H1 (cell line): ENCODE data around the gene IQGAP3. TPM values are rescaled to one million over a fixed set of nuclear protein-coding genes. Genes with fewer than 3 reads are reported as not detected.

Experiments used
- BACH1 ChIP-seq: IDR thresholded peaks from 2 replicates; pipeline ENCODE4 v1.6.1; 2012; ENCODE audit warnings: low read length, improper control_type of control experiment
- CHD7 ChIP-seq: fragments of 300-600 bp; sonication (generic); IDR thresholded peaks from 2 replicates; pipeline ENCODE4 v1.7.1; 2012; ENCODE audit warnings: low read length, moderate library complexity, mild to moderate bottlenecking, inconsistent platforms; ENCODE audit not compliant: insufficient replicate concordance
- EP300 ChIP-seq, 2 experiments: IDR thresholded peaks; 1 replicate in 1 of 2; 2 replicates in 1 of 2; pipeline ENCODE4 v1.6.1; 2011 to 2012; ENCODE audit warnings: low read depth in 2 of 2, low read length in 2 of 2, mild to moderate bottlenecking in 2 of 2, borderline replicate concordance in 1 of 2, inconsistent platforms in 1 of 2, moderate library complexity in 1 of 2
- HDAC6 ChIP-seq: IDR thresholded peaks from one replicate; pipeline ENCODE4 v1.7.1; 2012; ENCODE audit warnings: low read depth, mild to moderate bottlenecking, inconsistent platforms, low read length, moderate library complexity
- KDM4A ChIP-seq: IDR thresholded peaks from one replicate; pipeline ENCODE4 v1.7.1; 2012; ENCODE audit warnings: low read depth, mild to moderate bottlenecking, moderate library complexity, low read length, inconsistent platforms; ENCODE audit not compliant: severe bottlenecking
- MAFK ChIP-seq: IDR thresholded peaks from 2 replicates; pipeline ENCODE4 v1.6.1; 2012; ENCODE audit warnings: low read depth, mild to moderate bottlenecking, improper control_type of control experiment, low read length
- POLR2A ChIP-seq, 2 experiments: IDR thresholded peaks; 1 replicate in 1 of 2; 2 replicates in 1 of 2; pipeline ENCODE4 v1.6.1; 2011; ENCODE audit warnings: low read depth in 2 of 2, low read length in 2 of 2, mild to moderate bottlenecking in 2 of 2; ENCODE audit errors: control extremely low read depth in 1 of 2
- RBBP5 ChIP-seq: IDR thresholded peaks from 2 replicates; pipeline ENCODE4 v1.7.1; 2012; ENCODE audit warnings: low read depth, mild to moderate bottlenecking, inconsistent platforms, low read length, moderate library complexity, borderline replicate concordance
- TEAD4 ChIP-seq: IDR thresholded peaks from 2 replicates; pipeline ENCODE4 v1.6.1; 2012; ENCODE audit warnings: low read depth, low read length, inconsistent platforms, mixed read lengths
- YY1 ChIP-seq: IDR thresholded peaks from 2 replicates; pipeline ENCODE4 v1.6.1; 2011; ENCODE audit warnings: low read depth, mild to moderate bottlenecking, low read length
- polyA plus RNA-seq, 7 experiments: library from polyadenylated mRNA; depleted of rRNA in 3 of 7; stranded (reverse) in 5 of 7; unstranded in 2 of 7; fragments of >200 nt in 5 of 7; fragments of 200-250 nt in 2 of 7; gene quantifications; 1 replicate in 5 of 7; 2 replicates in 1 of 7; 4 replicates in 1 of 7; pipeline versions ENCODE4 v1.2.1 to v1.2.3, GENCODE V29; 2011 to 2013; ENCODE audit warnings: missing spikeins in 2 of 7, mixed read lengths in 2 of 7
- total RNA-seq: library from RNA; stranded (reverse); fragmentation: NEBNext Ultra II Directional; extraction: Animal tissue kit (Norgen Biotek cat#: 25700); gene quantifications from 2 replicates; pipeline ENCODE4 v1.2.1, GENCODE V29; 2021

Gene IQGAP3
- total and polyA plus RNA-seq, 2 of the 8 experiments (the other 6 are each of a cell fraction or from before 2014, with no cell fraction given) = 14.6 to 22.3 TPM

DNA sequence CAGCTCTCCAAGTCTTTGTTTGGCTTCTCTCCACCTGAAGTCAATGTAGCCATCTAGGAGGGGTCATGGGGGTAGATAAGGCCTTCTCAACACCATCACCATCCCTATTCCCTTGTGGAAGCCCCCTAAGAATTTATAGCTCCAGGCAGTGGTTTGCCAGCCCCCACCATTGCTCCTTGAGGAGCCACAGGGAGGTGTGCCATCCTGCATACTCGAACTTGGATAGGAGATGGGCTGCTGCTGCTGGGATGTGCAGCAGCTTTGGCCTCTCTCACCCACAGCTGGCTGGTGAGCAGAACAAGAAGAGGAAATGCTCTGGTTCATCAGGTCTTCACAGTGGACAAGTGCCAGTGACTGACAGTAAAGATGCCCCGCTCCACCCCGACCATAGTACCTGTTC is 24.1 kb upstream of the IQGAP3 start (continued):
- no peak for TF ChIP-seq EP300 (IDR thresholded peaks at IDR 0.05; ENCODE audit: borderline replicate concordance in 1 of 2, low read depth in 2 of 2, low read length in 2 of 2)
- TF ChIP-seq BACH1 = no peak
- TF ChIP-seq MAFK = no peak
- TF ChIP-seq RBBP5 = no peak
- TF ChIP-seq TEAD4 = no peak
- TF ChIP-seq CHD7 = no peak
- no peak for TF ChIP-seq YY1
- no peak for TF ChIP-seq POLR2A (IDR thresholded peaks at IDR 0.05; ENCODE audit: control extremely low read depth in 1 of 2, low read depth in 2 of 2, low read length in 2 of 2)
- no peak for TF ChIP-seq HDAC6
- TF ChIP-seq KDM4A = no peak
